K562 (cell line): ENCODE measurements around the gene MACROD2. TPM values are rescaled to one million over a fixed set of nuclear protein-coding genes. Genes with fewer than 3 reads are reported as not detected.

Source experiments
- ATAC-seq: fragments of 200-7000 bp; cut with Tn5 transposase; 3 replicates; pipeline ENCODE4 v1.9.1; 2020; ENCODE audit warnings: moderate library complexity
- BruUV-seq: library from RNA; stranded (reverse); fragments of 400-500 nt; replicated peaks from 2 replicates; lab custom pipeline; 2021; lab: Mats Ljungman, UMichigan
- CTCF ChIA-PET: fragments of 300-600 bp; formaldehyde crosslinking; extraction: SDS; loops from one replicate; lab custom pipeline; 2021; ENCODE audit warnings: low intra/inter-chr PET ratio; lab: Yijun Ruan, JAX
- POLR2A ChIA-PET: fragments of 300-600, 350-650 bp; sonication (Branson Sonifier 250); formaldehyde crosslinking; extraction: SDS; loops from one replicate; lab custom pipeline; 2021; ENCODE audit warnings: antibody characterized with exemption, inconsistent platforms; lab: Yijun Ruan, JAX
- DNase-seq, 4 experiments: peaks; one replicate each; pipeline versions ENCODE4 v3.0.0 to v3.0.0-alpha.2; 2011 to 2018; ENCODE audit warnings: low spot score in 3 of 4, mixed read lengths in 3 of 4; ENCODE audit errors: extremely low read depth in 1 of 4
- FAIRE-seq: peaks from 2 replicates; lab custom pipeline; 2011; peaks lifted over from hg19 to GRCh38; lab: Jason Lieb, UNC
- H2AFZ ChIP-seq: 2 replicates; pipeline ENCODE4 v1.6.0; 2011; ENCODE audit warnings: low read depth, low read length, control low read depth, inconsistent platforms
- H3K27ac ChIP-seq: fragments of 200-600 bp; 3 replicates; pipeline ENCODE4 v1.8.0; 2011; ENCODE audit warnings: low read depth, mild to moderate bottlenecking, control low read depth, inconsistent platforms, low read length, moderate library complexity, mixed read lengths; ENCODE audit errors: extremely low read depth
- H3K27me3 ChIP-seq, 2 experiments: fragments of 300-600 bp in 1 of 2; 2 replicates in 1 of 2; 3 replicates in 1 of 2; pipeline versions ENCODE4 v1.6.0 to v1.8.0; 2011; ENCODE audit warnings: inconsistent platforms in 2 of 2, low read length in 2 of 2, mild to moderate bottlenecking in 1 of 2, mixed read lengths in 1 of 2, moderate library complexity in 1 of 2; ENCODE audit not compliant: control insufficient read depth in 2 of 2, insufficient read depth in 2 of 2
- H3K36me3 ChIP-seq: fragments of 300-600 bp; 3 replicates; pipeline ENCODE4 v1.8.0; 2011; ENCODE audit warnings: mild to moderate bottlenecking, low read length, inconsistent platforms; ENCODE audit not compliant: control insufficient read depth, insufficient read depth
- H3K4me1 ChIP-seq, 2 experiments: fragments of 200-600 bp in 1 of 2; replicated peaks in 1 of 2; 2 replicates in 1 of 2; 3 replicates in 1 of 2; pipeline versions ENCODE4 v1.5.1 to v1.8.0; 2011; ENCODE audit warnings: inconsistent platforms in 2 of 2, low read length in 2 of 2, mild to moderate bottlenecking in 1 of 2, mixed read lengths in 1 of 2, moderate library complexity in 1 of 2; ENCODE audit not compliant: control insufficient read depth in 2 of 2, insufficient read depth in 2 of 2
- H3K4me2 ChIP-seq: 2 replicates; pipeline ENCODE4 v1.6.1; 2011; ENCODE audit warnings: low read length, control low read depth, inconsistent platforms, mixed read lengths; ENCODE audit not compliant: insufficient read depth
- H3K4me3 ChIP-seq: fragments of 200-600 bp; sonication (generic), shearing (Covaris generic); 2 replicates; pipeline ENCODE4 v1.5.1; 2016; ENCODE audit warnings: control low read depth, inconsistent platforms
- H3K79me2 ChIP-seq: fragments of 200-600 bp; 3 replicates; pipeline ENCODE4 v1.8.0; 2011; ENCODE audit warnings: low read length, inconsistent platforms; ENCODE audit not compliant: control insufficient read depth, insufficient read depth
- H3K9ac ChIP-seq, 2 experiments: 2 replicates each; pipeline versions ENCODE4 v1.6.0 to v1.6.1; 2011; ENCODE audit warnings: low read depth in 2 of 2, low read length in 2 of 2, control low read depth in 1 of 2, inconsistent platforms in 1 of 2, mild to moderate bottlenecking in 1 of 2, mixed read lengths in 1 of 2; ENCODE audit not compliant: insufficient read depth in 1 of 2
- H3K9me1 ChIP-seq: one replicate; pipeline ENCODE4 v1.6.0; 2011; ENCODE audit warnings: inconsistent platforms, mild to moderate bottlenecking, low read length, moderate library complexity; ENCODE audit not compliant: control insufficient read depth, insufficient read depth
- H3K9me3 ChIP-seq: replicated peaks from 2 replicates; pipeline ENCODE4 v1.5.1; 2011; ENCODE audit warnings: low read depth, low read length, inconsistent platforms; ENCODE audit not compliant: control insufficient read depth, insufficient read depth
- H4K20me1 ChIP-seq: replicated peaks from 2 replicates; pipeline ENCODE4 v1.6.1; 2011; ENCODE audit warnings: low read length, inconsistent platforms, mixed read lengths; ENCODE audit not compliant: control insufficient read depth, insufficient read depth
- FUS ChIP-seq: fragments of 200-400 bp; formaldehyde crosslinking; optimal IDR thresholded peaks from 2 replicates; pipeline ENCODE3; 2017; ENCODE audit warnings: low read depth, low read length
- GTF2F1 ChIP-seq: IDR thresholded peaks from 2 replicates; pipeline ENCODE4 v1.6.1; 2011; ENCODE audit warnings: low read depth, low read length, improper control_type of control experiment
- HEY1 ChIP-seq: fragments of 250-450 bp; sonication (Bioruptor Pico); IDR thresholded peaks from 2 replicates; pipeline ENCODE4 v1.5.0; 2020; ENCODE audit warnings: mild to moderate bottlenecking, moderate library complexity, borderline replicate concordance
- POLR2A ChIP-seq: fragments of 450-650 bp; conservative IDR thresholded peaks from 2 replicates; pipeline ENCODE4 v1.6.1; 2016
- SMAD2 ChIP-seq: fragments of 150-350 bp; IDR thresholded peaks from 2 replicates; pipeline ENCODE4 v1.6.1; 2014; ENCODE audit warnings: low read depth, mild to moderate bottlenecking, low read length
- ZNF23 ChIP-seq: fragments of 250-450 bp; sonication (Bioruptor Pico); IDR thresholded peaks from 2 replicates; pipeline ENCODE4 v1.4.0; 2020; ENCODE audit warnings: mild to moderate bottlenecking
- ZNF785 ChIP-seq: fragments of 250-450 bp; sonication (Bioruptor Pico); IDR thresholded peaks from 2 replicates; pipeline ENCODE4 v1.4.0; 2020; ENCODE audit warnings: mild to moderate bottlenecking
- in situ Hi-C: fragments of 300-500 bp; cut with MboI; formaldehyde crosslinking; loops from 4 replicates; pipeline ENCODE4 v1.15.0; 2018; ENCODE audit warnings: inconsistent platforms, mixed read lengths
- intact Hi-C: fragments of 100-400 bp; cut with micrococcal nuclease; formaldehyde crosslinking; loops from 2 replicates; pipeline ENCODE4 v1.14.2; 2022
- polyA plus RNA-seq, 8 experiments: library from polyadenylated mRNA; depleted of rRNA in 4 of 8; stranded (reverse) in 5 of 8; unstranded in 3 of 8; fragments of >200 nt; fragmentation: Nextera tagmentation in 2 of 8; fragmentation: Illumina TruSeq in 1 of 8; extraction: Ambion mirVana in 2 of 8; extraction: Trizol in 1 of 8; gene quantifications; 2 replicates each; pipeline versions ENCODE4 v1.2.1 to v1.2.3, GENCODE V29; 2011 to 2014; ENCODE audit warnings: inconsistent platforms in 1 of 8, missing spikeins in 1 of 8
- total RNA-seq, 7 experiments: library from RNA; depleted of rRNA in 6 of 7; stranded (reverse); fragments of >200 nt in 6 of 7; fragmentation: Illumina TruSeq in 2 of 7; extraction: Trizol in 2 of 7; gene quantifications; 2 replicates each; pipeline versions ENCODE4 v1.2.1 to v1.2.3, GENCODE V29; 2011 to 2021; ENCODE audit warnings: low replicate concordance in 1 of 7
- TF ChIP-seq, protein P1 (sequence below): fragments of 450-650 bp; formaldehyde crosslinking; IDR thresholded peaks from 2 replicates; pipeline ENCODE4 v1.4.0; 2022; ENCODE audit warnings: missing genetic modification characterization
- TF ChIP-seq, protein P2 (sequence below), 2 experiments: fragments of 200-800 bp in 1 of 2; sonication (Bioruptor generic) in 1 of 2; sonication (generic) in 1 of 2; formaldehyde crosslinking in 1 of 2; IDR thresholded peaks in 1 of 2; conservative IDR thresholded peaks in 1 of 2; 2 replicates each; pipeline versions ENCODE4 v1.5.0 to v1.6.1; 2016 to 2020; ENCODE audit warnings: missing compliant biosample characterization in 1 of 2, missing genetic modification characterization in 1 of 2, missing genetic modification reagents in 1 of 2

MACROD2 gene
- total and polyA plus RNA-seq, 9 of the 15 experiments (the other 6 are each of a cell fraction or from before 2014, with no cell fraction given): not detected

DNA sequence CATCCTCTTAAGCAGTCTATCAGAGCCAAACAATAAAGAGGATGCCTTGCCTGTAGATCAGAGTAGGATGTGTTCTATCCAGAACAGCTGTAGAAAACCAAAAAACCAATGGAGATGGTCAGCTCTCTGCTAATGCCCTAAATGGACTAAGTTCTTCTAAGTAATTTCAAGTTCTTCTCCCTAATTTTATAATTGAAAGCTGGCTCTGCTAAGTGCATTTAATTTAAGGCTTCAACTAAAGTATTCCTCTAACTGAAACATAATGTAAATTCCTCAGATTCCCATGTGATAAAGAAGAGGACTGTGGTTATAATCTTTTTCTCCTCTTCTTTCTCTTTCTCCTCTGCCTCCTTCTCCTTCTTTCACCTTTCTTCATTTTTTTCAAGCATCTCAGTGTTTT lies 1868.4 kb downstream of the MACROD2 start:
- H4K20me1 ChIP-seq: no peaks in the 10 kb centered on the region
- H3K4me2 ChIP-seq: no peak overlapping the region
- H3K9me1 ChIP-seq: no peaks in the 10 kb centered on the region
- H2AFZ ChIP-seq: no peak overlapping the region
- H3K9ac ChIP-seq: no peak overlapping the region
- no peaks in the 10 kb centered on the region for H3K27me3 ChIP-seq
- DNase-seq: no peak
- no peak overlapping the region for H3K27ac ChIP-seq
- FAIRE-seq: no peak
- TF ChIP-seq FUS (no peak), SMAD2 (no peak), GTF2F1 (no peak), ZNF23 (no peak), POLR2A (no peak), ZNF785 (CRISPR knock-in tag) (no peak), HEY1 (no peak)
- TF ChIP-seq, protein P1, sequence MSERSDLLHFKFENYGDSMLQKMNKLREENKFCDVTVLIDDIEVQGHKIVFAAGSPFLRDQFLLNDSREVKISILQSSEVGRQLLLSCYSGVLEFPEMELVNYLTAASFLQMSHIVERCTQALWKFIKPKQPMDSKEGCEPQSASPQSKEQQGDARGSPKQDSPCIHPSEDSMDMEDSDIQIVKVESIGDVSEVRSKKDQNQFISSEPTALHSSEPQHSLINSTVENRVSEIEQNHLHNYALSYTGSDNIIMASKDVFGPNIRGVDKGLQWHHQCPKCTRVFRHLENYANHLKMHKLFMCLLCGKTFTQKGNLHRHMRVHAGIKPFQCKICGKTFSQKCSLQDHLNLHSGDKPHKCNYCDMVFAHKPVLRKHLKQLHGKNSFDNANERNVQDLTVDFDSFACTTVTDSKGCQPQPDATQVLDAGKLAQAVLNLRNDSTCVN (CRISPR knock-in tag): no peak
- TF ChIP-seq, protein P2, sequence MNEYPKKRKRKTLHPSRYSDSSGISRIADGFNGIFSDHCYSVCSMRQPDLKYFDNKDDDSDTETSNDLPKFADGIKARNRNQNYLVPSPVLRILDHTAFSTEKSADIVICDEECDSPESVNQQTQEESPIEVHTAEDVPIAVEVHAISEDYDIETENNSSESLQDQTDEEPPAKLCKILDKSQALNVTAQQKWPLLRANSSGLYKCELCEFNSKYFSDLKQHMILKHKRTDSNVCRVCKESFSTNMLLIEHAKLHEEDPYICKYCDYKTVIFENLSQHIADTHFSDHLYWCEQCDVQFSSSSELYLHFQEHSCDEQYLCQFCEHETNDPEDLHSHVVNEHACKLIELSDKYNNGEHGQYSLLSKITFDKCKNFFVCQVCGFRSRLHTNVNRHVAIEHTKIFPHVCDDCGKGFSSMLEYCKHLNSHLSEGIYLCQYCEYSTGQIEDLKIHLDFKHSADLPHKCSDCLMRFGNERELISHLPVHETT (CRISPR knock-in tag; conservative IDR thresholded peaks at IDR 0.05 in 1 of 2, IDR thresholded peaks at IDR 0.05 in 1 of 2): no peak
- CTCF ChIA-PET: no interaction called here
- no TSS peak for BruUV-seq
- in situ Hi-C loops (no loop called here), intact Hi-C loops (no loop called here)
- no peaks in the 10 kb centered on the region for H3K9me3 ChIP-seq
- H3K36me3 ChIP-seq: no peaks in the 10 kb centered on the region
- H3K79me2 ChIP-seq: no peaks in the 10 kb centered on the region
- H3K4me1 ChIP-seq: no peaks in the 10 kb centered on the region
- ATAC-seq: no peak
- POLR2A ChIA-PET: no interaction called here
- no peak overlapping the region for H3K4me3 ChIP-seq
